ENCODE results near the gene AKR1C2. TPM values are rescaled to one million over a fixed set of nuclear protein-coding genes. Genes with fewer than 3 reads are reported as not detected.
"Not testable (repeated sequence)": the region's sequence is repeated elsewhere in the genome, so short reads cannot be mapped to it uniquely, and the experiment has no call there.

AKR1C2 gene
- total RNA-seq, 1 experiment from 2014 or later, result not detected

GRCh38 chr10:5033061-5033778 lies 29.6 kb upstream of the AKR1C2 start:
- in situ Hi-C loops (cut with HindIII; ENCODE audit: low pct_unique_long_range_greater_than_20kb, low sequenced_read_pairs), result no loop called here
- no peak for DNase-seq (ENCODE audit: low read depth, low spot score)

- in situ Hi-C loops (cut with HindIII; ENCODE audit: low pct_unique_long_range_greater_than_20kb, low sequenced_read_pairs); DNase-seq (ENCODE audit: low read depth, low spot score): not testable (repeated sequence)
These were observed 28.8 kb upstream of the AKR1C2 start for GRCh38 chr10:5032444-5032843.

- in situ Hi-C loops (cut with HindIII; ENCODE audit: low pct_unique_long_range_greater_than_20kb, low sequenced_read_pairs); DNase-seq (ENCODE audit: low read depth, low spot score): not testable (repeated sequence)
These were observed 27.9 kb upstream of the AKR1C2 start for GRCh38 chr10:5031588-5031987.

GRCh38 chr10:5030989-5031388 lies 27.3 kb upstream of the AKR1C2 start:
- no peak for DNase-seq (ENCODE audit: low read depth, low spot score)
- in situ Hi-C loops (cut with HindIII; ENCODE audit: low pct_unique_long_range_greater_than_20kb, low sequenced_read_pairs), result no loop called here

GRCh38 chr10:5025461-5025881 lies 21.8 kb upstream of the AKR1C2 start:
- not testable (repeated sequence) for DNase-seq (ENCODE audit: low read depth, low spot score)

GRCh38 chr10:5023177-5023805 lies 19.6 kb upstream of the AKR1C2 start:
- no peak for DNase-seq (ENCODE audit: low read depth, low spot score)
- in situ Hi-C loops (cut with HindIII; ENCODE audit: low pct_unique_long_range_greater_than_20kb, low sequenced_read_pairs), result no loop called here

More at GRCh38 chr10:5025461-5025881, 21.8 kb upstream of the AKR1C2 start:
- in situ Hi-C loops (cut with HindIII; ENCODE audit: low pct_unique_long_range_greater_than_20kb, low sequenced_read_pairs), result not testable (repeated sequence)

GRCh38 chr10:5021624-5022290 lies 18.1 kb upstream of the AKR1C2 start:
- in situ Hi-C loops (cut with HindIII; ENCODE audit: low pct_unique_long_range_greater_than_20kb, low sequenced_read_pairs); DNase-seq (ENCODE audit: low read depth, low spot score): not testable (repeated sequence)

GRCh38 chr10:5019770-5020612 lies 16.3 kb upstream of the AKR1C2 start:
- DNase-seq (ENCODE audit: low read depth, low spot score); in situ Hi-C loops (cut with HindIII; ENCODE audit: low pct_unique_long_range_greater_than_20kb, low sequenced_read_pairs): not testable (repeated sequence)

- in situ Hi-C loops (cut with HindIII; ENCODE audit: low pct_unique_long_range_greater_than_20kb, low sequenced_read_pairs); DNase-seq (ENCODE audit: low read depth, low spot score): not testable (repeated sequence)
These were observed 15.1 kb upstream of the AKR1C2 start for GRCh38 chr10:5018671-5019277.

- in situ Hi-C loops (cut with HindIII; ENCODE audit: low pct_unique_long_range_greater_than_20kb, low sequenced_read_pairs), result no loop called here
- DNase-seq (ENCODE audit: low read depth, low spot score), result no peak
These were observed 14.5 kb upstream of the AKR1C2 start for GRCh38 chr10:5018134-5018533.

- in situ Hi-C loops (cut with HindIII; ENCODE audit: low pct_unique_long_range_greater_than_20kb, low sequenced_read_pairs), result no loop called here
- DNase-seq (ENCODE audit: low read depth, low spot score), result peak; percentile 17
These were observed 11.3 kb upstream of the AKR1C2 start for GRCh38 chr10:5014936-5015335.

GRCh38 chr10:5014200-5014910 lies 10.7 kb upstream of the AKR1C2 start:
- DNase-seq (ENCODE audit: low read depth, low spot score); in situ Hi-C loops (cut with HindIII; ENCODE audit: low pct_unique_long_range_greater_than_20kb, low sequenced_read_pairs): not testable (repeated sequence)

GRCh38 chr10:5013385-5013784 lies 9.7 kb upstream of the AKR1C2 start:
- in situ Hi-C loops (cut with HindIII; ENCODE audit: low pct_unique_long_range_greater_than_20kb, low sequenced_read_pairs), result no loop called here
- no peak for DNase-seq (ENCODE audit: low read depth, low spot score)

- in situ Hi-C loops (cut with HindIII; ENCODE audit: low pct_unique_long_range_greater_than_20kb, low sequenced_read_pairs), result no loop called here
- DNase-seq (ENCODE audit: low read depth, low spot score), result no peak
These were observed 8.9 kb upstream of the AKR1C2 start for GRCh38 chr10:5012595-5012994.

GRCh38 chr10:5011392-5011791 lies 7.7 kb upstream of the AKR1C2 start:
- in situ Hi-C loops (cut with HindIII; ENCODE audit: low pct_unique_long_range_greater_than_20kb, low sequenced_read_pairs); DNase-seq (ENCODE audit: low read depth, low spot score): not testable (repeated sequence)

GRCh38 chr10:5010043-5010442 lies 6.4 kb upstream of the AKR1C2 start:
- DNase-seq (ENCODE audit: low read depth, low spot score); in situ Hi-C loops (cut with HindIII; ENCODE audit: low pct_unique_long_range_greater_than_20kb, low sequenced_read_pairs): not testable (repeated sequence)
